ENCODE measurements around the gene PRDX1. TPM values are rescaled to one million over a fixed set of nuclear protein-coding genes. Genes with fewer than 3 reads are reported as not detected.
A peak's percentile ranks its signal among the peaks of the same experiment; 100 is the strongest.

The PRDX1 gene
- total and polyA plus RNA-seq, 8 donors: 49.3 to 142 (median 84.4) TPM

DNA sequence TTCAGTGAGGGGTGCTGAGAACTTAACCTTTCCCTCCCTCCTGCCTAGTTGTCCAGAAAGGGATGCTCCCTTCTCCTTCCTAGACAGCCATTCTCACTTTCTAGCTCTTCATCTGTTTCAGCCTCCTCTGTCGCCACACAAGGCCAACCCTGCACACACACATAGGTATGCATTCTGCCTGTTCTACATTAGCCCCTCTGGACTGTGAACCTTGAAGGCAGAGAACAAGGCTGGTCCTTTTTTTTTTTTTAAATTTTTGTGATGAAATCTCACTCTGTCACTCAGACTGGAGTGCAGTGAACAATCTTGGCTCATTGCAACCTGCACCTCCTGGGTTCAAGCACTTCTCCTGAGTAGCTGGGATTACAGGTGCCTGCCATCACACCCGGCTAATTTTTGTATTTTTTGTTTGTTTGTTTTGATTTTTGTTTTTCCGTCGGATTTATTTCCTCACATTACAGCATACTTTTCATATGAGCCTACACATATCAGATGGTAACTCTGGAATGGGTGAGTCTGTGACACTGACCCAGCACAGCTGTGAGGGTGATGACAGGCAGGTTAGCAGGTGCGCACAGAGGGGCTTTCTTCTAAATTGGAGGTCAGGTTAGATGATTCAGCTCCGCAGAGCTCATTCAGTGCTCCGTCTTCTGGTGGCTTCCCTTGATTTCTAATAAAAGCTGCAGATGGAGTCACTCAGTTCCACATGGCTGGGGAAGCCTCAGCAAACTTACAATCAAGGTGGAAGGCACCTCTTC, 24.0 kb upstream of the PRDX1 start:
- H3K27me3 ChIP-seq: no peaks in the 10 kb centered on the region
- H3K4me3 ChIP-seq: no peak overlapping the region
- no peak for FAIRE-seq
- H3K9me3 ChIP-seq: no peaks in the 10 kb centered on the region
- 83 to 87% methylated on average over 7 of the region's 7 CpGs for WGBS, 2 donors
- no peak overlapping the region for H3K27ac ChIP-seq
- peaks cover 0 to 23% (median 3%) of the 10 kb centered on the region in 3 donors for H3K4me1 ChIP-seq
- no peaks in the 10 kb centered on the region for H3K36me3 ChIP-seq
- no peak for DNase-seq
- TF ChIP-seq, protein P1, sequence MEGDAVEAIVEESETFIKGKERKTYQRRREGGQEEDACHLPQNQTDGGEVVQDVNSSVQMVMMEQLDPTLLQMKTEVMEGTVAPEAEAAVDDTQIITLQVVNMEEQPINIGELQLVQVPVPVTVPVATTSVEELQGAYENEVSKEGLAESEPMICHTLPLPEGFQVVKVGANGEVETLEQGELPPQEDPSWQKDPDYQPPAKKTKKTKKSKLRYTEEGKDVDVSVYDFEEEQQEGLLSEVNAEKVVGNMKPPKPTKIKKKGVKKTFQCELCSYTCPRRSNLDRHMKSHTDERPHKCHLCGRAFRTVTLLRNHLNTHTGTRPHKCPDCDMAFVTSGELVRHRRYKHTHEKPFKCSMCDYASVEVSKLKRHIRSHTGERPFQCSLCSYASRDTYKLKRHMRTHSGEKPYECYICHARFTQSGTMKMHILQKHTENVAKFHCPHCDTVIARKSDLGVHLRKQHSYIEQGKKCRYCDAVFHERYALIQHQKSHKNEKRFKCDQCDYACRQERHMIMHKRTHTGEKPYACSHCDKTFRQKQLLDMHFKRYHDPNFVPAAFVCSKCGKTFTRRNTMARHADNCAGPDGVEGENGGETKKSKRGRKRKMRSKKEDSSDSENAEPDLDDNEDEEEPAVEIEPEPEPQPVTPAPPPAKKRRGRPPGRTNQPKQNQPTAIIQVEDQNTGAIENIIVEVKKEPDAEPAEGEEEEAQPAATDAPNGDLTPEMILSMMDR (IDR thresholded peaks at IDR 0.05): no peak
- ATAC-seq: no peak
- intact Hi-C loops (cut with DNase I): no loop called here

DNA sequence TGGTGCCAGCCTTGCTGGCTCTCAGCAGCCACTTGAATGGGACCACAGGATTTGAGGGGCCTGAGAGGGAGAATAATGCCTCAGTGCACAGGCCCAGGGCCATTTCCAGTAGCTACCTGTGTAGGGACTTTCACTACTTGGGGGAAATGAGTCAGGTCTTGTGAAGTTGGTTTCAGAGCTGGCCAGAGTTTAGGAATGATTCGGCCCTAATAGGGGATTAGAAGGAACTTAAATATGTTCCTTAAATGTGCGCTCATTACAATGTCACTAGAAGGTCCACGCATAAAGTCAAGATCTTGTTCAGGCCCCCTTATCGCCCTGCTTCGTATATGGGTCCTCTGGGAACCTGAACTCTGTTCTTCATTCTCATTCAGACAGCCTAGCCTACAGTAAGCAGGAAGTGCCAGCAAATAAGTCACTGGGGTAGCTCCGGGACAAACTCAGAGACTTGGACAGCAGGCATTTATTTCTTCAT, 23.4 kb upstream of the PRDX1 start:
- Histone ChIP-seq H3K4me3 (no peak overlapping the region), H3K27ac (peak overlapping the region in 1 of 4 donors; percentile 8), H3K4me1 (peaks cover 0 to 20% (median 1%) of the 10 kb centered on the region in 3 donors), H3K9me3 (no peaks in the 10 kb centered on the region), H3K27me3 (no peaks in the 10 kb centered on the region), H3K36me3 (no peaks in the 10 kb centered on the region)
- TF ChIP-seq, protein P1 (IDR thresholded peaks at IDR 0.05): no peak
- ATAC-seq (no peak), DNase-seq (no peak), FAIRE-seq (no peak)
- intact Hi-C loops (cut with DNase I): no loop called here
- WGBS, 2 donors: 55 to 68% methylated on average over 6 of the region's 6 CpGs

DNA sequence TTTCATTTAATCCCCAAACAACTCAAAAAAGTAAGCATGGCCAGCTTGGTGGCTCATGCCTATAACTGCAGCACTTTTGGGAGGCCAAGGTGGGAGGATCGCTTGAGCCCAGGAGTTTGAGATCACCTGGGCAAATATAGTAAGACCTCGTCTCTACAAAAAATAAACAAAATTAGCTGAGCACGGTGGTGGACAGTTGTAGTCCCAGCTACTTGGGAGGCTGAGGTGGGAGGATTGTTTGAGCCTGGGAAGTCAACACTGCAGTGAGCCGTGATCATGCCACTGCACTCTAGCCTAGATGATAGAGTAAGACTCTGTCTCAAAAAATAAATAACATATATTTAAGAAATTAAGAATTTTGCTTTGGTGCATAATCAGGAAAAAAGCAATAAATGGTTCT, 22.8 kb upstream of the PRDX1 start:
- Histone ChIP-seq H3K27ac (peak overlapping the region in 1 of 4 donors; percentile 25), H3K4me1 (peaks cover 0 to 19% (median 0%) of the 10 kb centered on the region in 3 donors), H3K36me3 (no peaks in the 10 kb centered on the region), H3K27me3 (no peaks in the 10 kb centered on the region), H3K9me3 (no peaks in the 10 kb centered on the region), H3K4me3 (no peak overlapping the region)
- TF ChIP-seq, protein P1 (IDR thresholded peaks at IDR 0.05): no peak
- FAIRE-seq (no peak), ATAC-seq (no peak), DNase-seq (no peak)
- WGBS, 2 donors: 71 to 78% methylated on average over 4 of the region's 4 CpGs
- intact Hi-C loops (cut with DNase I): no loop called here

- intact Hi-C loops (cut with DNase I): no loop called here
- H3K36me3 ChIP-seq: no peaks in the 10 kb centered on the region
- no peaks in the 10 kb centered on the region for H3K27me3 ChIP-seq
- no peak for FAIRE-seq
- ATAC-seq: peak in 3 of 4 donors; percentile 61 to 84 (median 80)
- peak in 2 of 6 donors; percentile 27 to 71 for DNase-seq
- peaks cover 0 to 19% (median 0%) of the 10 kb centered on the region in 3 donors for H3K4me1 ChIP-seq
- peak overlapping the region in 2 of 4 donors; percentile 24 to 67 for H3K27ac ChIP-seq
- WGBS, 2 donors: 60 to 70% methylated on average over 8 of the region's 8 CpGs
- H3K4me3 ChIP-seq: no peak overlapping the region
- no peaks in the 10 kb centered on the region for H3K9me3 ChIP-seq
- TF ChIP-seq, protein P1 (IDR thresholded peaks at IDR 0.05): no peak
Observed at GRCh38 chr1:45543581-45544417, 22.1 kb upstream of the PRDX1 start.
